Duodenal mucosa (tissue), 2 donors: ENCODE data around the gene DIAPH3.
A peak's percentile ranks its signal among the peaks of the same experiment; 100 is the strongest.
"Not testable (repeated sequence)": the region's sequence is repeated elsewhere in the genome, so short reads cannot be mapped to it uniquely, and the experiment has no call there.

ENCODE experiments used
- H3K27ac ChIP-seq: one replicate; pipeline ENCODE4 v1.7.0; 2013; ENCODE audit warnings: low read depth, low read length
- H3K27me3 ChIP-seq, 2 donors: one replicate each; pipeline ENCODE4 v1.7.0; 2013; ENCODE audit warnings: low read length in 2 of 2, control low read depth in 1 of 2; ENCODE audit not compliant: insufficient read depth in 2 of 2, control insufficient read depth in 1 of 2
- H3K36me3 ChIP-seq, 2 donors: one replicate each; pipeline ENCODE4 v1.7.0; 2013; ENCODE audit warnings: low read length in 2 of 2, control low read depth in 1 of 2; ENCODE audit not compliant: insufficient read depth in 2 of 2, control insufficient read depth in 1 of 2
- H3K4me1 ChIP-seq, 2 donors: one replicate each; pipeline ENCODE4 v1.7.0; 2013; ENCODE audit warnings: low read length in 2 of 2, control low read depth in 1 of 2; ENCODE audit not compliant: insufficient read depth in 2 of 2, control insufficient read depth in 1 of 2
- H3K4me3 ChIP-seq, 2 donors: one replicate each; pipeline ENCODE4 v1.7.0; 2013; ENCODE audit warnings: low read length in 2 of 2, low read depth in 1 of 2
- H3K9ac ChIP-seq, 2 donors: one replicate each; pipeline ENCODE4 v1.7.0; 2013; ENCODE audit warnings: low read length in 2 of 2, low read depth in 1 of 2
- H3K9me3 ChIP-seq, 2 donors: one replicate each; pipeline ENCODE4 v1.7.0; 2013; ENCODE audit warnings: low read length in 2 of 2, control low read depth in 1 of 2; ENCODE audit not compliant: control insufficient read depth in 1 of 2

The DIAPH3 gene

GRCh38 chr13:60163478-60164233 lies at the start of gene DIAPH3:
Gene DIAPH3 (minus strand): TSS chr13:60163928. CDS start chr13:60163766, 162 bp downstream.
- H3K27me3 ChIP-seq = no peaks in the 10 kb centered on the region
- peak within 1 kb of the TSS; percentile 87 for H3K27ac ChIP-seq
- H3K4me3 ChIP-seq = peak within 1 kb of the TSS; percentile 90 to 96
- H3K4me1 ChIP-seq = peaks cover 8 to 12% of the 10 kb centered on the region in 2 donors
- H3K9me3 ChIP-seq = no peaks in the 10 kb centered on the region
- H3K9ac ChIP-seq = peak within 1 kb of the TSS; percentile 90 to 98
- H3K36me3 ChIP-seq = no peaks in the 10 kb centered on the region

GRCh38 chr13:60213236-60213744 lies 49.6 kb upstream of the DIAPH3 start:
- H3K27me3 ChIP-seq = no peaks in the 10 kb centered on the region
- H3K9me3 ChIP-seq = no peaks in the 10 kb centered on the region
- no peak overlapping the region for H3K4me3 ChIP-seq
- H3K4me1 ChIP-seq = peaks cover 0 to 8% of the 10 kb centered on the region in 2 donors
- no peaks in the 10 kb centered on the region for H3K36me3 ChIP-seq
- no peak overlapping the region for H3K27ac ChIP-seq
- H3K9ac ChIP-seq = no peak overlapping the region

- no peak overlapping the region for H3K27ac ChIP-seq
- H3K9me3 ChIP-seq = no peaks in the 10 kb centered on the region
- H3K36me3 ChIP-seq = no peaks in the 10 kb centered on the region
- H3K27me3 ChIP-seq = no peaks in the 10 kb centered on the region
- no peak overlapping the region for H3K4me3 ChIP-seq
- H3K4me1 ChIP-seq = peaks cover 0 to 8% of the 10 kb centered on the region in 2 donors
- H3K9ac ChIP-seq = no peak overlapping the region
Observed at GRCh38 chr13:60211548-60211947, 47.8 kb upstream of the DIAPH3 start.

- Histone ChIP-seq H3K4me3 (no peak overlapping the region), H3K4me1 (peaks cover 0 to 8% of the 10 kb centered on the region in 2 donors), H3K27me3 (no peaks in the 10 kb centered on the region)
Observed at GRCh38 chr13:60210510-60211330, 47.0 kb upstream of the DIAPH3 start.

GRCh38 chr13:60205499-60205898 lies 41.8 kb upstream of the DIAPH3 start:
- H3K9ac ChIP-seq, H3K27ac ChIP-seq, H3K4me1 ChIP-seq, H3K4me3 ChIP-seq, H3K36me3 ChIP-seq, H3K9me3 ChIP-seq, H3K27me3 ChIP-seq: not testable (repeated sequence)

More at GRCh38 chr13:60210510-60211330, 47.0 kb upstream of the DIAPH3 start:
- Histone ChIP-seq H3K36me3 (no peaks in the 10 kb centered on the region), H3K27ac (no peak overlapping the region), H3K9me3 (no peaks in the 10 kb centered on the region), H3K9ac (no peak overlapping the region)

GRCh38 chr13:60201286-60201685 lies 37.6 kb upstream of the DIAPH3 start:
- Histone ChIP-seq H3K9me3 (no peaks in the 10 kb centered on the region), H3K36me3 (no peaks in the 10 kb centered on the region), H3K27me3 (no peaks in the 10 kb centered on the region), H3K4me3 (no peak overlapping the region), H3K27ac (no peak overlapping the region), H3K4me1 (peaks cover 6 to 7% of the 10 kb centered on the region in 2 donors), H3K9ac (no peak overlapping the region)

- not testable (repeated sequence) for H3K9ac ChIP-seq, H3K36me3 ChIP-seq, H3K4me1 ChIP-seq, H3K27ac ChIP-seq, H3K9me3 ChIP-seq, H3K4me3 ChIP-seq, H3K27me3 ChIP-seq
Observed at GRCh38 chr13:60195893-60196292, 32.2 kb upstream of the DIAPH3 start.

GRCh38 chr13:60182907-60183306 lies 19.2 kb upstream of the DIAPH3 start:
- no peaks in the 10 kb centered on the region for H3K27me3 ChIP-seq
- H3K4me1 ChIP-seq = no peaks in the 10 kb centered on the region
- no peak overlapping the region for H3K9ac ChIP-seq
- no peak overlapping the region for H3K27ac ChIP-seq
- H3K9me3 ChIP-seq = no peaks in the 10 kb centered on the region
- H3K4me3 ChIP-seq = no peak overlapping the region
- no peaks in the 10 kb centered on the region for H3K36me3 ChIP-seq

GRCh38 chr13:60178327-60178726 lies 14.6 kb upstream of the DIAPH3 start:
- Histone ChIP-seq H3K36me3 (no peaks in the 10 kb centered on the region), H3K27me3 (no peaks in the 10 kb centered on the region)

GRCh38 chr13:60175571-60175970 lies 11.8 kb upstream of the DIAPH3 start:
- H3K27ac ChIP-seq = no peak overlapping the region
- peaks cover 0 to 3% of the 10 kb centered on the region in 2 donors for H3K27me3 ChIP-seq
- H3K4me1 ChIP-seq = no peaks in the 10 kb centered on the region
- no peaks in the 10 kb centered on the region for H3K36me3 ChIP-seq
- no peak overlapping the region for H3K9ac ChIP-seq
- no peak overlapping the region for H3K4me3 ChIP-seq
- H3K9me3 ChIP-seq = no peaks in the 10 kb centered on the region

More at GRCh38 chr13:60178327-60178726, 14.6 kb upstream of the DIAPH3 start:
- Histone ChIP-seq H3K9me3 (no peaks in the 10 kb centered on the region), H3K27ac (no peak overlapping the region), H3K4me1 (no peaks in the 10 kb centered on the region), H3K9ac (no peak overlapping the region), H3K4me3 (no peak overlapping the region)
